Left cardiac atrium (tissue), 4 donors: ENCODE measurements around the gene IL7R. TPM values are rescaled to one million over a fixed set of nuclear protein-coding genes. Genes with fewer than 3 reads are reported as not detected.

Experiments
- ATAC-seq, 2 donors: fragments of 200-7000 bp; cut with Tn5 transposase; one replicate each; pipeline ENCODE4 v1.9.1; 2020; ENCODE audit warnings: mild to moderate bottlenecking in 2 of 2, moderate library complexity in 2 of 2
- DNase-seq: peaks from one replicate; pipeline ENCODE4 v3.0.0-alpha.2; 2020
- intact Hi-C, 2 donors: fragments of 100-400 bp; cut with DNase I; formaldehyde crosslinking; loops; one replicate each; pipeline versions ENCODE4 v1.14.1 to v1.15.1; 2022 to 2023
- total RNA-seq, 2 donors: library from RNA; stranded (reverse); fragmentation: NEBNext Ultra II Directional; extraction: Animal tissue kit (Norgen Biotek cat#: 25700); gene quantifications; one replicate each; pipeline ENCODE4 v1.2.1, GENCODE V29; 2021
- donor health status: DM: no; HTN: yes; CAD: no.
- donor health status: DM: no; HTN: yes; CAD: no; lungs with severe emphysema.
- donor health status: DM: yes; HTN: yes; CAD: no.
- donor health status: Dilated cardiomyopathy.

Gene IL7R
- total RNA-seq, 2 donors from 2014 or later, result 4.2 to 10.3 TPM

DNA sequence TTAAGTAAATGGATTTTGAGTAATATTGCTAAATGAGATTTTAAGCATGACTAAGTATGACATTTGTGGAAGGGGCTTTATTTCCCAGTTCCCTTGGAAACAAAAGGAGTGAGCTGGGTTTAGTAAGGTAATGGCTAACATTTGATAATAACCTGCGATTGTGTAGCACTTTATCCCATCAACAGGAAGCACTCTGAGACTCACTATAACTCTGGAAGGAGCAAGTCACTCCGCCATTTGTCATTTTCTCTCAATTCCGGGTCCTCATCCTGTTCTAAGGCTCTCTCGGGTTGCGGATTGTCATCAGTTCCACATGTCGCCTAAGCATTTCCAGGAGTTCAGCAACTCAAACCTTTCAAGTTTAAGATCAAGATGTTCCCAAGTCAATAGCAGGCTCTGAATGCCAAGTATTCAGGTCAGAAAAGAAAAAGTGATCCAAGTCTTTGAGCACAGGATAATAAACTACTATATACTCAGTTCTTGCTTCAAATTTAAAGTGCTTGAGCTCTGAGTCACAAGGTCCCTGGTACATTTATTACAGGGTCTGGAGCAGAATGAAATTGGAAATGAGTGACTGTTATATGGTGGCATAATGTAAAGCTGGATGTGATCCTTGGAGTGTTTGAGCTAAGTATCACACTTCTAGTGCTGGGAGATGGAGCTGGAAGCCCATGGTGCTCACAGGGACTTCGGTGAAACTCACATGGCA, 42.4 kb downstream of the IL7R start:
- DNase-seq (no peak), ATAC-seq (no peak)
- intact Hi-C loops, result no loop called here

DNA sequence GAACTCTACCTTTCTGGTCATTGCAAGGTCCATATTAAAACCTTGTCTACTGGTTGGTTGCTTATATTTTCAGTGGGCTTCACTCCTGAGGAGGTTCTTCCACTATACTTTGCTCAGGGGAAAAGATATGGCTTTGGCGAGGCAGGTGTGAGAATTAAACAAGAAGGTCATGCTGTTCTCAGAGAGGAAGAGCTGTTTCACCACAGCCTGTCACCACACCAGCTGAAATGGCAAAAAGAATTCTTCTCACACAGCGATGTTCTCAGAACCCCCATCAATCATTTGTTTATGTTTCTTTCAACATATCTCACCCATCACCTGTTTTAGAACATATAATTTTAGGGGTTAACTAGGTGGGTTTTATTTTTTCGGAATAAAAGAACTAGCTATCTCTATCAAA, 43.1 kb downstream of the IL7R start:
- ATAC-seq, result no peak
- intact Hi-C loops, result no loop called here
- no peak for DNase-seq

DNA sequence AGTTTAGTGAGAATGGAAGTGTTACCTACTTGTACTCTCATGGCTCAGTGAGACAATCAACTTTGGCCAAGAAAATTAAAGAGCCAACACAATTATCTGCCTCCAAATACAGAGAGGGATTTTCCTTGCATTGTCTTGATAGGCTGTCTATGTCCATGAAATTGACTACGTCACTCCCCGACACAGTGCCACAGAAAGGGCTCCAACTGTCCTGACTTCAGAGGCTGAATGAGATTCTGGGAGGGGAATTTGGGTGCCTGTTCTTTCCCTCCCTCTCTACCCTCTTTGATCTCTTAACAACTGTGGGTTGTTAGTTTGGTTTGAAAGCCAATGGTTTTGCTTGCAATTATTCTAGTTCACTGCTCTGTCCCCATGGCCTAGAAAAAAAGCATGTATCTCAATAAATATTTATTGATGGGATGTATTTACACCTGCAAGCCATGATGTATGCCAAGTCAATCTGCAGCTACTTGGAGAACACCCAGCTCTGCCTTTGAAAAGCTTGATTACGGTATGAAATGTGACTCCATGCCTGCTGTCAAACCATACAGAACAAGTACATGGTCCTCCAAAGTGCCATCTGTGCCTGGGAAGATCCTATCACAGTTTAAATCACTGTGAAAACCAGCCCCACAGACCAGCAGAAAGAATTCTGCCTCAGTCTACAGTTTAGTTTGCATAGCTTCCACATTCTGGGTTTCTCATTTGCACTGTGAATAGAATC, 44.4 kb downstream of the IL7R start:
- DNase-seq (no peak), ATAC-seq (no peak)
- intact Hi-C loops, result no loop called here

DNA sequence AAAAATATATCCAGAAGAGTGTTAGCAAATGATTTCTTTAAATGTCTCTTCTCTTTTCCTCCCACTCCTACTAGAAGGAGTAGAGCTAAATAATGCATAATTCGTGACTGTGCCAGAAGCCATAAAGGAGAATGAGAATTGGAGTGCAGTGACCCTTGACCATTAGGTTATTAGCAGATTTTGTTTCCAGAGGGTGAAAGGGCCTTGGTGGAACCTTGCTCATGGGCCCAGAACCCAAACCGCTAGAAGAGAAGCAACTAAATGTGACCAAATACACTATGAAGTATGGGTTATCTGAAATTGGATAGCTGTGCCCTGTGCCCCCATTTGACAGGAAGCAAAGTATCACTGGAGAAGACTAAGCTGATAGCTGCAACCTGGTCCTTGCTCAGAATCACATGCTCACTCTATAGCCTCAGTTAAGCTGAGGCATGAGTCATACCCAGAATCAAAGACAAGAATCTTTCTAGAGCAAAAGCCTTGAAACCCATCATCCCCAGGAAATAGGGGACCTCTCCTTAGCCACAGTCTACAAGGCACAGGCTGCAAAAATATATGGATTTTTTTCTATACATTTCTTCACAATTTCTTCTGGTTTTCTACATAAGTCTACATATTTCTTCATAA, 45.5 kb downstream of the IL7R start:
- intact Hi-C loops, result no loop called here
- DNase-seq (no peak), ATAC-seq (no peak)

DNA sequence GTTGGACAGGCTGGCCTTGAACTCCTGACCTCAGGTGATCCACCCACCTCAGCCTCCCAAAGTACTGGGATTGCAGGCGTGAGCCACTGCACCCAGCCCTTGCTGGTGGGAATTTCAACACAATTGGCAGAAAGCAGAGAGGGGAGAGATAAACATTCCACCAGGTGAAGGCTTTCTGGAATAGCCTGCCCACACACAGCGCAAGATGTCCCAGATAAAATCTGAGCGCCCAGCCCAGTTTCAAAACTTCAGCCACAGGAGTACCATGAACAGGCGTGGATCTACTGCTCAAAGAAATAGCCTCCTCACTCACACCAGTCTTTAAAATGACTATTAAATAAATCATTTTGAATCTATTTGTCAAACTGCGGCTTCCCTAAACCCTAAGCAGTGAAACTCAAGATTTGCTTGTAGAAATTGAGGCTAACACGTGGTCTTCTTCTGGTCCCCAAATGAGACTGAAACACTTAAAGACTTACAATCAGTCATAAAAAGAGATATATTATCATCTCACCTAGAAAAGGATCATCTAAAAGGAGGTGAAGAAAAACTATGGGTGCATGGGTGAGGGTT, 47.0 kb downstream of the IL7R start:
- ATAC-seq (no peak), DNase-seq (no peak)
- intact Hi-C loops, result no loop called here

DNA sequence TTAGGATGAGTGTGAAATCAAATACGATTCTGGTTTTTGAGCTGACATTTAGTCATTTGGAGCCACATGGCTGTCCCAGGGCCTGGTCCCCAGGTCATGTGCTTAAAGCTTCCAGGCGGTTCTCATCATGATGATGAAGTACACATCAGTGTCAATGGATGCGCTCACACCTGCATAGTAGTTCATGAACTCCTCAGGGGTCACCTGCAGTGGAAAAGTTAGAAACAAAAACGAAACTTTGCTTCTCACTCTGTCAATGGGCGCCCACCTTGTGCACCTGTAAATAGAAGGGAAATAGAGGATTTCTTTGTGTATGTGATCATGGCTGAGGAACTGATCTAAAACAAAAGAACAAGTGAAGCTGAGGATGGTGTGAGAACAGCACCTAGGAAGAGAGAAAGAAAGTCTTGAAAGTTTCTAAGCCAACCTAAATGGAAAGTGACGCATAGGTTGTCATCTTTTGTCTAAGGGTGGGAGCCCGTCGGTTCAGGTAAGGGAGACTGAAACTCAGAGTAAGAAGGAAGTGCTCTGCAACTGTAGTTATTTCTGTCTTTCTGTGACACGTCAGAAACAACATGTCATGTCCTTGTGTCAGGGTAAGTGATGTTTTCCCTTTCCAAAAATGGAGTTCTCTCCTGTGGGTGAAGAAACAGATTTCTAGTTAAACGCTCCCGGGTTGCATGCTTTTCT, 47.9 kb downstream of the IL7R start:
- intact Hi-C loops, result no loop called here

DNA sequence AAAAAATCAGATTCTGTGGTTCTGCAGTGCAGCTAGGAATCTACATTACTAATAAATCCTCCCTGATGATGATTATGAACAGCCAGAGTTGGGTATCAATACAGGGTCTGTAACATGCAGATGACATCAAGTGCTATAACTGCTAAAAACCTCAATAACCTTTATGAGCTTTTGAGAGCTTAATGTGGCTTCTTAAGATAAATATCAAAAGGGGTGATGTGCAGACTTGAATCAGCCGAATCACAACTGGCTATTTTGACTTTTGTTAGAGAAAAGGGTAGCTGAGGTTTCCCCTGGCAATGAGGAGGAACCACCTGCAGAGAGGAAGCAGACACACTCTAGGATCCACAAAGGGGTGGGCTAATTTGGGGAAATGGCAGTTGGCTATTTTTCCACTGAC, 51.5 kb downstream of the IL7R start:
- DNase-seq, result no peak
- ATAC-seq, result no peak
- intact Hi-C loops, result no loop called here

More for the DNA sequence above, 47.9 kb downstream of the IL7R start:
- DNase-seq (no peak), ATAC-seq (no peak)

DNA sequence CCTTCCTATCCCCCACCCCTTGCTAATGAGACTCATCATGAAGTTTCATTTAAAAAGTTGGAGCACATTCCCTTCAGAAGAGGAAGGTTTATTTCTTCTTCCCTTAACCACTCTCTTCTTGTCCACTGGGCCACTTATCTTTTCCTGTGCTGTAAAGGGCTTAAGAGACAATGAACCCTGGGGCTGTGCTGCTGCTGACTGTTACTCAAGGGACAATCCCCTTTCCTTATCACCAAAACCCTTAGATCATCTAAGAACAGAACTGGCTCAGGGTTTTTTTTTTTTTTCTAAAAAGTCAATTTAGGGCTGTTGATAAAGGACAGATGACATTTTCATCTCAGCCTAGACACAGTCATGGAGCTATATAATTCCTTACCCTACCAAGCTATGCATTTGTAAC, 52.1 kb downstream of the IL7R start:
- ATAC-seq, result no peak
- intact Hi-C loops, result no loop called here
- DNase-seq, result no peak

DNA sequence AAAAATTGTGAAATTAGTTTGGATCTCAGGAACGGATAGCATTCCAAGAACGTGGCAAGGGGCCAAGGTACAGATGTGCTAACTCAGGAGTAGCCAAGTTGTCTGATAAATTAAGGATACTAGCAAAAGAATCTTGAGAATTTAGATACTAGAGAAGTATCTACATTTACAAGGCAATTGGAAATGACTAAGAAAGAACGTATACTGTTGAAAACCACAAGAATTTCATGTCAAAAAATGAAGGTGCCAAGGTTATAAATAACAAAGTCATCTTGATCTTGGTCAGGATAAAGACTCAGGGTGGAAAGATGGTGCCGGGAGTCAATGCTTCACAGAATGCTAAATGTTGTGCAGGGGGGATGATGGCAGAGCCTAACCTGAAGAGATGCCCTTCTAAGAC, 62.5 kb downstream of the IL7R start:
- DNase-seq, result no peak
- no peak for ATAC-seq

DNA sequence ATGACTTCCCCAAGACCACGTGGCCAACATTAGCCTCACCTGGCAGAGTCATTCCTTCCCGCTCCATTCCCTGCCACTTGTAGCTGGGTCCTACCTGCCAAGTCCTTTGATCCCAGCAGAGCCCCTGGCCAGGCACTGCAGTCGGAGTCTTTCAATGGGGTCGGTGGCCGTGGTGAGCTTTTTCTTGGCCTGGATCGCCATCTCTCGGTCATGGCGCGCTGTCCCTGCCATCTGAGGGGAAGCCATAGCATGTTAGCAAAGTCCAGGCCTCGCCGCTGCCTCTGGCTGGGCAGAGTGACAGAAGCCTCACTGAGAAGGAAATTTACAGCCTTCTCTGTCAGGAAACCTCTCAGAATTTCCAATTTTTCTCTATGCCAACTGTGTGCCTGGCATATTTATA, 64.2 kb downstream of the IL7R start:
- ATAC-seq (no peak), DNase-seq (no peak)
- intact Hi-C loops, result loop anchor here (5.0 to 10.0 kb wide), 6 partner anchors 266 to 1446 kb away; partner anchors contain the start of gene SPEF2 (in 2 of the 2)

More for the DNA sequence above, 62.5 kb downstream of the IL7R start:
- intact Hi-C loops, result no loop called here

DNA sequence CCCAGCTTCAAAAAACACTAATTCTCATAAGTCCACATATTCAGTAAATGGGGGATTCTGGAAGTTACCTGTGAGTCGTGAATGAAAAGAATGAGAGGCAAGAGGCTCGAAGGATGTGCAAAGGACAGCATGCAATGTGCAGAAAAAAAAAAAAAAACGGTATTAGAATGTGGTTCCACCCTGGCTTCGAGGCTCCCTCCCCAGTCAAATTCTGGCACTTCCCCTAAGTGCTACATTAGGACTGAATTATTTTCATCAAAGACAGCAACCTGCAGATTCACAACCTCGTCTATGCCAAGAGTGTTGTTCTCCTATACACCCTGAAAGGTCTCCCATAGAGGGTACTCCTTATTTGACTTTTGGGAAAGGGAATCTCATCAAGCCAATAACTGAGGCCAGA, 65.2 kb downstream of the IL7R start:
- no peak for ATAC-seq
- no peak for DNase-seq
- intact Hi-C loops, result loop anchor here (5.0 to 10.0 kb wide), 6 partner anchors 267 to 1447 kb away; partner anchors contain the start of gene SPEF2 (in 2 of the 2)

DNA sequence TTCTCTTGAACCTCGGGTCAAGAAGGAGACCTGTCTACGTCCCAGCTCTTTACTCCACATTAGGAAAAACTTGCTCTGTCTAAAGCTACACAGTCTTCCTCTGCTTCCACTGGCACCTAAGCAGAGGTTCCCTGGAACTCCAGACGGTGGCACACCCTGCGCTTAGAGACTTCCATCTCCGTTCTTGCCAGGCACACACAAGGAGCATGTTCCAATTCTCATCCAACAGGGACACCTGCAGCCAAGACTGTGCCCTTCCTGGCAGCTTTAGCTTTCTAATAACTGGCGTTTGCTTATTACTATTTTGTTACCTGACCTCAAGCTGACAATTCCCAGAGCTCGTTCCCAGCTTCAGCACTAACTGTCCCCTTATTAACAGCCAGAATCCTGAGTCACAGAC, 65.8 kb downstream of the IL7R start:
- no peak for ATAC-seq
- intact Hi-C loops, result loop anchor here (5.0 to 10.0 kb wide), 6 partner anchors 268 to 1448 kb away; partner anchors contain the start of gene SPEF2 (in 2 of the 2)
- no peak for DNase-seq

DNA sequence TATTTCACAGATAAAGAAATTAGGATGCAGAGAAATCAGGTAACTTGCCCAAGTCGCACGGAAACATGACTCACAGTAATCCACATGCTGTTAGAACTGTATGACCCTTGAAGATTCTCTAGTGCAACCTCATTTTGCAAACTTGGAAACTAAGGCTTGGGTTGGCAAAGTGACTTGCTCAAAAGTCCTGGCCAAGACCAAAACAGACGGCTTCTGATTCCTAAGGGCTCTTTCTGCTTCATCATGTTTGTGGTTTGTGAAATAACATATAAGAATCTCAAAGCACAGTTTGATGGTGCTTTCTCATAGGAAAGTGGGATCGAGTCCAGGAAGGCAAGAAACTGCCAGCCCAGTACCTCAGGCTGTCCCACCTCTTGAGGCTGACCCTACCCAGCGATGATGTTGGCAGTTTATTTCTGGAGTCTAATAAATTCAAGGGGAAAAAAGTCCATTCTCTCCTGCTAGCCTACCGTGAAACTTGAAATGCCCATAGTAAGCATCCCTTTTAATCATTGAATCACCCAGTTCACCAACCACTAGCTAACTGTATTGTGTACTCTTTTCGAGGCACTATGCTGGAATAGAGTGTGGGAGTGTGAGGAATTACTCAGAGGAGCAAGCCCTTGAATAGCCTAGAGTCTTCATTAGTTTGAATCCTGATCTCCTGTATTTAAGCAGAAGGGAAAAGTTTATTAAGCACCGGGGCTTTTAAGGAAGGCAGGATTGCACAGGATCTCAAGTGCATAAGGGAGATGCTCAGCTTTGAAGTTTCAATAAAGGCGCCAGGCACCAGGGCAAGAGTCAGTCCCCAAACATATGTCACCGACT, 67.6 kb downstream of the IL7R start:
- DNase-seq (no peak), ATAC-seq (no peak)
- intact Hi-C loops, result loop anchor here (2.0 to 10.0 kb wide), 7 partner anchors 150 to 1450 kb away; partner anchors contain the start of gene SPEF2 (in 2 of the 2)

DNA sequence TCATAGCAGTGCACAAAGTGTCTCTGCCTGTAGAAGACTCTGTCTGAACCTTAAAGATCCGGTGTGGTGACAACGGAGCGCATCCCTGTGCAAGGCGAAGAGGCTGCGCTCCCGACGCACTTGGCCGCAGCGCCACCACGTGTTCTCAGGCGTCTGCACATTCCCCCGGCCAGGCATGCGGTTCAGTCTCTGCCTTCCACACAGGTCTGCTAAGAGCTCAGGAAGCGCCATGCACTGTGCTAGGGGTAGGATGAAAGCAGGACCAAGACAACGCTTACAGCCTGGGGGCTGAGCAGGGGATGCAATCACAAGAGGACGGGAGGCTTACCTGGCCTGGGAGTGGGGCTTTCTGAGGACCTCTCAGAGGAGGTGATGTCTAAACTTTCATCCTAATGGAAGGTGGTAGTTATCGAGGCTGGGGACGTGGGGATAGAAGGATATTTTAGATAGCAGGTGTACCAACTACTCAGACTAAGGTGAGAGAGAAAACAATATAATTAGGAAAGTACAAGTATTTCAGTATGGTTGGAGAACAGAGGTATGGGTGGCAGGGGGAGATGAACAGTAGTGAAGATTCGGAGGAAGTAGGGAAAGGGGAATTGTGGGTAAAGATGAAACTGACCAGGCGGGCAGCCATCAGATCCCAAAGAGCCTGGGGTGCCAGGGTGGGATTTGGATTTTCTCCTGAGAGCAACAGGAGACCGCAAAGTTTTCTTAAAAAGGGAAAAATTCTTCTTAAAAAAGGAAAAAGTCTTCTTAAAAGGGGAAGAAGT, 68.4 kb downstream of the IL7R start:
- ATAC-seq (peak; percentile 84 to 91), DNase-seq (peak; percentile 61)
- intact Hi-C loops, result loop anchor here (2.0 to 10.0 kb wide), 8 partner anchors 148 to 1450 kb away; partner anchors contain the start of gene SPEF2 (in 2 of the 2)

DNA sequence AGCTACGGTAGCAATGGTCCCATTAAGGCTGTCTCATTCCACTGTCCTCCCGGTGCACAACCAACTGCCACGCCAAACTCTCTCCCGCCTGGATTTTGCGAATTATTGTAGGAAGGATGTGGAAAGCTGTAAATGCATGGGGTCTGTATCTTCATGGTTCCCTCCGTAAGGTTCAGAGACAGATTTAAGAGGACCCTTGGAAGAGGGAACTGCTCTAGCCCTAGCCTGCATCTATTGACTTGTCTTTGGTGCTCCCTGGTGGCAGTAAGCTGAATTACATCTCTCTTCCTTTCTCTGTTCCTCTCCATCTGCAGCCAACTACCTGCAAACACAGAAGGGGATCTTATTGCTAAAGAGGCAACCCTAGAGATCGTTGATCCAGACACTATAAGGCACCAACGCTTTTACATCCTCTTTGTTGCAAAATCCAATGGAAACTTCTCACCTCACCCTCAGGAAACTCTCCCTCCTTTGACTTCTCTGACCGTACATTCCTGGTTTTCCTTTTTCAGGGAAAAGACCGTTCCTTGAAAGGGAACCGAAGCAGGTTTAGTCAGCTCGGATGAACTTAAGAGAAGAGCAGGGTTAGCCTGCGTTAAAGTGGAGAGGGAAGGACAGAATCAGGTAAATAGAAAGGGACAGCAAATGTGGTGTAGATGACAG, 69.8 kb downstream of the IL7R start:
- DNase-seq, result no peak
- peak; percentile 76 to 78 for ATAC-seq
- intact Hi-C loops, result loop anchor here (5.0 to 10.0 kb wide), 6 partner anchors 149 to 1452 kb away; partner anchors contain the start of gene SPEF2 (in 1 of the 2)
